ENCODE data around the gene RIOK3. TPM values are rescaled to one million over a fixed set of nuclear protein-coding genes. Genes with fewer than 3 reads are reported as not detected.
"Not testable (repeated sequence)": the region's sequence is repeated elsewhere in the genome, so short reads cannot be mapped to it uniquely, and the experiment has no call there.

The RIOK3 gene
- total and polyA plus RNA-seq, 7 donors, result 38.2 to 206 (median 54.6) TPM

DNA sequence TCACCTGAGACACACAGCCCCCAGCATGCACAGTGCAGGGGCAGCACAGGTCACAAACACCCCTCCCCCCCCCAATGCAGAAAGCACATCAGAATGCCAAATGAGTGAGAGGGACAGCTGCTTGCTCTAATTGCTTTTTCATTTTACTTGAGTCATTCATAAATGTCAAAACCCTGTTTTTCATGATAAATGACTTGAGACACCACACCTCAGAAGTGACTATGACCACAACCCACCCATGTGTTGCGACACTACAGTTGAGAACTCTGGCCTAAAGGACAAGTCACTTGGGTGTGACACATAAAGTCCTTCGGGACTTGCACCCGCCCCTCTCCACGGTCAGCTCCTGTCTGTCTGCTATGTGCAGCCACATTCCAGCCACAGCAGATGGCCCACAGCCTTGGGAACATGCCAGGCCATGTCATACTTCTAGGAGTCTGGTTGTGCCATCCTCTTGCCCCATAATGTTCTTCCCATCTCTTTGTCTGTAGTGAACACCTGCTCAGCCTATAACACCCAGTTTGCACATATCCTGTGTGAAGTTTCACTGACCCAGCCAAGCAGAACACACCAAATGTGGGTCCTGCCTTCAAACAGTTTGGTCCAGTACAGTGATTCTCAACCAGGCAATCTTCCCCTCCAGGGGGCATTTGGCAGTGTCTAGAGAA is 30.2 kb upstream of the RIOK3 start:
- WGBS, 2 donors, result 19 to 36% methylated on average over 4 of the region's 4 CpGs
- intact Hi-C loops (cut with DNase I), result no loop called here
- no peak overlapping the region for H3K27ac ChIP-seq
- no peaks in the 10 kb centered on the region for H3K36me3 ChIP-seq
- no peaks in the 10 kb centered on the region for H3K9me3 ChIP-seq
- TF ChIP-seq, protein P1, sequence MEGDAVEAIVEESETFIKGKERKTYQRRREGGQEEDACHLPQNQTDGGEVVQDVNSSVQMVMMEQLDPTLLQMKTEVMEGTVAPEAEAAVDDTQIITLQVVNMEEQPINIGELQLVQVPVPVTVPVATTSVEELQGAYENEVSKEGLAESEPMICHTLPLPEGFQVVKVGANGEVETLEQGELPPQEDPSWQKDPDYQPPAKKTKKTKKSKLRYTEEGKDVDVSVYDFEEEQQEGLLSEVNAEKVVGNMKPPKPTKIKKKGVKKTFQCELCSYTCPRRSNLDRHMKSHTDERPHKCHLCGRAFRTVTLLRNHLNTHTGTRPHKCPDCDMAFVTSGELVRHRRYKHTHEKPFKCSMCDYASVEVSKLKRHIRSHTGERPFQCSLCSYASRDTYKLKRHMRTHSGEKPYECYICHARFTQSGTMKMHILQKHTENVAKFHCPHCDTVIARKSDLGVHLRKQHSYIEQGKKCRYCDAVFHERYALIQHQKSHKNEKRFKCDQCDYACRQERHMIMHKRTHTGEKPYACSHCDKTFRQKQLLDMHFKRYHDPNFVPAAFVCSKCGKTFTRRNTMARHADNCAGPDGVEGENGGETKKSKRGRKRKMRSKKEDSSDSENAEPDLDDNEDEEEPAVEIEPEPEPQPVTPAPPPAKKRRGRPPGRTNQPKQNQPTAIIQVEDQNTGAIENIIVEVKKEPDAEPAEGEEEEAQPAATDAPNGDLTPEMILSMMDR (IDR thresholded peaks at IDR 0.05), result no peak
- TF ChIP-seq POLR2AphosphoS5 (IDR thresholded peaks at IDR 0.05), result no peak
- TF ChIP-seq EP300 (IDR thresholded peaks at IDR 0.05), result no peak
- no peak for TF ChIP-seq POLR2A (IDR thresholded peaks at IDR 0.05)
- H3K4me3 ChIP-seq, result no peak overlapping the region
- no peaks in the 10 kb centered on the region for H3K4me1 ChIP-seq
- DNase-seq, result no peak
- H3K27me3 ChIP-seq, result no peaks in the 10 kb centered on the region

DNA sequence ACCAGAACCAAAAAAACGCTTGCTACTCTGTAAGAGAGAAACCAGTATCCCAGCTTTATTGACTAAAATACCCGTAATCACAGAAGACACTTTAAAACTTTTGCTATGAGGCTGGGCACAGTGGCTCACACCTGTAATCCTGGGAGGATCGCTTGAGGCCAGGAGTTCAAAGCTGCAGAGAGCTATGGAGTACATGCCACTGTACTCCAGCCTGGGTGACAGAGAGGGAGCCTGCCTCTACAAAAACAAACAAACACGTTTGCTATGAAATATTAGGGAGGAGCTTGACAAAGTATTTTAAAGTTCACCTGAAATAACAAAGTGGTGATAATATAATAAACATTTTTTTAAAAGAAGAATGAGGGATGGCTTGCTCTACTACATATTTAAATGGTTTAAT is 28.5 kb upstream of the RIOK3 start:
- no peak for DNase-seq
- Histone ChIP-seq H3K36me3 (no peaks in the 10 kb centered on the region), H3K27me3 (no peaks in the 10 kb centered on the region), H3K4me1 (no peaks in the 10 kb centered on the region), H3K4me3 (no peak overlapping the region), H3K27ac (no peak overlapping the region), H3K9me3 (no peaks in the 10 kb centered on the region)
- 81 to 94% methylated on average over 4 of the region's 4 CpGs for WGBS, 2 donors
- no peak for TF ChIP-seq POLR2AphosphoS5 (IDR thresholded peaks at IDR 0.05)
- no peak for TF ChIP-seq POLR2A (IDR thresholded peaks at IDR 0.05)
- TF ChIP-seq, protein P1 (IDR thresholded peaks at IDR 0.05), result no peak
- intact Hi-C loops (cut with DNase I), result no loop called here

DNA sequence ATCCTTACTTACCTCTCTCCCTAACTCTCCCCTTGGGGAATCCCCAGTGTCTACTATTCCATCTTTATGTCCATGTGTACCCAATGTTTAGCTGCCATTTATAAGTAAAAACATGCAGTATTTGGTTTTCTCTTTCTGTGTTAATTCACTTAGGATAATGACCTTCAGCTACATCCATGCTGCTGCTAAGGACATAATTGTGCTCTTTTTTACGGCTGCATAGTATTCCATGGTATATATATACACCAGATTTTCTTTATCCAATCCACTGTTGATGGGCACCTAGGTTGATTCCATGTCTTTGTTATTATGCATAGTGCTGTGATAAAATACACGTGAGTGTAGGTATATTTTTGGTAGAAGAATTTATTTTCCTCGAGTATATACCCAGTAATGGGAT is 24.3 kb upstream of the RIOK3 start:
- no peak overlapping the region for H3K27ac ChIP-seq
- no peaks in the 10 kb centered on the region for H3K27me3 ChIP-seq
- no peaks in the 10 kb centered on the region for H3K36me3 ChIP-seq
- TF ChIP-seq EP300 (IDR thresholded peaks at IDR 0.05) (no peak), POLR2AphosphoS5 (IDR thresholded peaks at IDR 0.05) (no peak), POLR2A (IDR thresholded peaks at IDR 0.05) (no peak)
- TF ChIP-seq, protein P1 (IDR thresholded peaks at IDR 0.05), result no peak
- H3K9me3 ChIP-seq, result no peaks in the 10 kb centered on the region
- DNase-seq, result no peak
- 82 to 97% methylated on average over 3 of the region's 3 CpGs for whole genome bisulfite sequencing, 2 donors
- H3K4me1 ChIP-seq, result no peaks in the 10 kb centered on the region
- intact Hi-C loops (cut with DNase I), result no loop called here
- H3K4me3 ChIP-seq, result no peak overlapping the region

DNA sequence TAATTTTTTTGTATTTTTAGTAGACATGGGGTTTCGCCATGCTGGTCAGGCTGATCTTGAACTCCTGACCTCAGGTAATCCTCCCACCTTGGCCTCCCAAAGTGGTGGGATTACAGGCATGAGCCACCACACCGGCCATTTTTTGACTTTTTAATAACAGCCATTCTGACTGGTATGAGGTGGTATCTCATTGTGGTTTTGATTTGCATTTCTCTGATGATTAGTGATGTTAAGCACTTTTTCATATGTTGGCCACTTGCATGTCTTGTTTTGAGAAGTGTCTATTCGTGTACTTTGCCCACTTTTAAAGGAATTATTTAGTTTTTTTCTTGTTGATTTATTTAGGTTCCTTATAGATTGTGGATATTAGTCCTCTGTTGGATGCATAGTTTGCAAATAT is 23.5 kb upstream of the RIOK3 start:
- intact Hi-C loops (cut with DNase I); H3K27ac ChIP-seq; H3K4me1 ChIP-seq; H3K27me3 ChIP-seq; H3K9me3 ChIP-seq; H3K36me3 ChIP-seq; H3K4me3 ChIP-seq; DNase-seq: not testable (repeated sequence)
- WGBS, 2 donors, result 58 to 59% methylated on average over 3 of the region's 3 CpGs

DNA sequence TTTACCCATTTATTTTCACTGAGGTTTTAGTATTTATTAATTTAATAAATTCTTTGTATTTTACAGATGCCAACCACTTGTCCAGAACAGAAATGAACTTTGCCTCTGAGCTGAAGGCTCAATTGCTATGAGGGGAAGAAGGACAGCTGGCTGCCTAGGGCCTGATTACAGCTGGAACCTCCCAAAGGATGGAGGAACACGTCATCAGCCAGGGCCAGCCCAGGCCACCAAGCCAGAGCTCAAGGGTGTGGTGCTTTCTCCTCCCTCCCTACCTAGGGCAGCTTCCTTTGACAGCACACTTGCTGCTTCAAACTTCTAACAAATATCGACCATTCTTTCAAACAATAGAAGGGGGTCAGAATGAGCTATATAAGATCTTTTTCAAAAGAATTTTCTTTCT is 19.7 kb upstream of the RIOK3 start:
- H3K36me3 ChIP-seq, result no peaks in the 10 kb centered on the region
- DNase-seq, result no peak
- 26 to 67% methylated on average over 2 of the region's 2 CpGs for WGBS, 2 donors
- H3K27me3 ChIP-seq, result no peaks in the 10 kb centered on the region
- intact Hi-C loops (cut with DNase I), result no loop called here
- no peaks in the 10 kb centered on the region for H3K9me3 ChIP-seq
- TF ChIP-seq, protein P1 (IDR thresholded peaks at IDR 0.05), result no peak
- TF ChIP-seq EP300 (IDR thresholded peaks at IDR 0.05) (no peak), POLR2AphosphoS5 (IDR thresholded peaks at IDR 0.05) (no peak)
- no peak overlapping the region for H3K4me3 ChIP-seq
- no peak overlapping the region for H3K27ac ChIP-seq
- peaks cover 0 to 13% (median 11%) of the 10 kb centered on the region in 4 donors for H3K4me1 ChIP-seq
